OCI-LY3 (cell line): Measurements from ENCODE around the gene UBAP1.
A peak's percentile ranks its signal among the peaks of the same experiment; 100 is the strongest.

Source experiments
- H2AFZ ChIP-seq: fragments of 200-600, 300-600 bp; shearing (Covaris generic); 2 replicates; pipeline ENCODE4 v1.6.0; 2014; ENCODE audit warnings: antibody characterized with exemption, low read depth, low read length
- H3K27ac ChIP-seq: fragments of 200-600, 300-600 bp; sonication (generic); 2 replicates; pipeline ENCODE4 v1.5.1; 2014; ENCODE audit warnings: mild to moderate bottlenecking, low read length, moderate library complexity, mixed read lengths
- H3K27me3 ChIP-seq: fragments of 200-600, 300-600 bp; sonication (generic); 2 replicates; pipeline ENCODE4 v1.6.1; 2014; ENCODE audit warnings: low read depth, low read length, mixed read lengths
- H3K36me3 ChIP-seq: fragments of 200-600, 300-600 bp; sonication (generic); replicated peaks from 2 replicates; pipeline ENCODE3; 2014; ENCODE audit warnings: low read depth, low read length, mixed read lengths
- H3K4me1 ChIP-seq: fragments of 300-600, 200-600 bp; sonication (generic); 2 replicates; pipeline ENCODE4 v1.6.1; 2014; ENCODE audit warnings: low read length, mixed read lengths
- H3K4me2 ChIP-seq: fragments of 200-600, 300-600 bp; sonication (generic); 2 replicates; pipeline ENCODE4 v1.6.1; 2014; ENCODE audit warnings: low read length, mixed read lengths
- H3K4me3 ChIP-seq: fragments of 300-600, 200-600 bp; sonication (generic); 2 replicates; pipeline ENCODE4 v1.5.1; 2014; ENCODE audit warnings: antibody characterized with exemption, mild to moderate bottlenecking, low read length, moderate library complexity
- H3K79me2 ChIP-seq: fragments of 300-600, 200-600 bp; shearing (Covaris generic); 2 replicates; pipeline ENCODE4 v1.6.1; 2014; ENCODE audit warnings: mild to moderate bottlenecking, low read length, mixed read lengths
- H3K9ac ChIP-seq: fragments of 300-600, 200-600 bp; shearing (Covaris generic); 2 replicates; pipeline ENCODE4 v1.6.0; 2014; ENCODE audit warnings: mild to moderate bottlenecking, low read length, moderate library complexity
- H3K9me3 ChIP-seq: fragments of 200-600, 300-600 bp; shearing (Covaris generic); 2 replicates; pipeline ENCODE4 v1.6.1; 2014; ENCODE audit warnings: low read length, mixed read lengths; ENCODE audit not compliant: insufficient read depth
- H4K20me1 ChIP-seq: fragments of 200-600, 300-600 bp; sonication (generic); 2 replicates; pipeline ENCODE4 v1.6.1; 2016; ENCODE audit warnings: low read length, mixed read lengths; ENCODE audit not compliant: insufficient read depth
- CTCF ChIP-seq: fragments of 200-600, 300-600 bp; sonication (generic); IDR thresholded peaks from 2 replicates; pipeline ENCODE4 v1.5.1; 2014; ENCODE audit warnings: antibody characterized with exemption, low read length, low read depth
- EZH2phosphoT487 ChIP-seq: fragments of 200-600 bp; shearing (Covaris generic); IDR thresholded peaks from 2 replicates; pipeline ENCODE4 v1.6.1; 2018; ENCODE audit warnings: antibody characterized with exemption, mixed run types, low read depth

The UBAP1 gene

GRCh38 chr9:34253460-34253837 is 74.6 kb downstream of the UBAP1 start:
- no peak overlapping the region for H3K4me3 ChIP-seq
- H3K79me2 ChIP-seq: peaks cover 3% of the 10 kb centered on the region
- H3K4me1 ChIP-seq: no peaks in the 10 kb centered on the region
- no peak overlapping the region for H3K27ac ChIP-seq
- H2AFZ ChIP-seq: no peak overlapping the region
- TF ChIP-seq CTCF (no peak), EZH2phosphoT487 (no peak)
- H3K27me3 ChIP-seq: no peaks in the 10 kb centered on the region
- no peak overlapping the region for H3K4me2 ChIP-seq
- H3K9ac ChIP-seq: no peak overlapping the region
- H3K36me3 ChIP-seq: peaks cover 55% of the 10 kb centered on the region
- 0 out of 2 replicates have a peak, but pooled peaks cover 3% of the 10 kb centered on the region for H4K20me1 ChIP-seq
- H3K9me3 ChIP-seq: no peaks in the 10 kb centered on the region

GRCh38 chr9:34254141-34254913 is 75.5 kb downstream of the UBAP1 start:
- Histone ChIP-seq H3K27me3 (no peaks in the 10 kb centered on the region), H3K9me3 (no peaks in the 10 kb centered on the region), H3K36me3 (peaks cover 55% of the 10 kb centered on the region), H2AFZ (no peak overlapping the region), H3K79me2 (no peaks in the 10 kb centered on the region), H3K4me1 (no peaks in the 10 kb centered on the region), H3K9ac (no peak overlapping the region), H3K27ac (no peak overlapping the region), H4K20me1 (0 out of 2 replicates have a peak, but pooled peaks cover 3% of the 10 kb centered on the region), H3K4me3 (no peak overlapping the region), H3K4me2 (no peak overlapping the region)
- TF ChIP-seq EZH2phosphoT487: no peak
- TF ChIP-seq CTCF: no peak

- H3K9ac ChIP-seq: no peak overlapping the region
- H3K79me2 ChIP-seq: no peaks in the 10 kb centered on the region
- H2AFZ ChIP-seq: no peak overlapping the region
- H3K9me3 ChIP-seq: no peaks in the 10 kb centered on the region
- peaks cover 53% of the 10 kb centered on the region for H3K36me3 ChIP-seq
- H3K4me3 ChIP-seq: no peak overlapping the region
- 0 out of 2 replicates have a peak, but pooled peaks cover 3% of the 10 kb centered on the region for H4K20me1 ChIP-seq
- H3K27me3 ChIP-seq: no peaks in the 10 kb centered on the region
- no peaks in the 10 kb centered on the region for H3K4me1 ChIP-seq
- no peak for TF ChIP-seq CTCF
- TF ChIP-seq EZH2phosphoT487: no peak
- H3K4me2 ChIP-seq: no peak overlapping the region
- H3K27ac ChIP-seq: no peak overlapping the region
These were observed 76.4 kb downstream of the UBAP1 start for GRCh38 chr9:34254966-34255825.

GRCh38 chr9:34256104-34256503 is 77.3 kb downstream of the UBAP1 start:
- peaks cover 44% of the 10 kb centered on the region for H3K36me3 ChIP-seq
- no peak overlapping the region for H3K9ac ChIP-seq
- peak; percentile 30; the same call in 1 of the 2 replicates for TF ChIP-seq CTCF
- no peak for TF ChIP-seq EZH2phosphoT487
- H3K9me3 ChIP-seq: no peaks in the 10 kb centered on the region
- no peak overlapping the region for H3K27ac ChIP-seq
- H2AFZ ChIP-seq: no peak overlapping the region
- no peaks in the 10 kb centered on the region for H3K4me1 ChIP-seq
- H4K20me1 ChIP-seq: 0 out of 2 replicates have a peak, but pooled peaks cover 3% of the 10 kb centered on the region
- no peaks in the 10 kb centered on the region for H3K79me2 ChIP-seq
- H3K27me3 ChIP-seq: no peaks in the 10 kb centered on the region
- no peak overlapping the region for H3K4me2 ChIP-seq
- no peak overlapping the region for H3K4me3 ChIP-seq
